ENCODE measurements around the gene CHURC1.

DNA sequence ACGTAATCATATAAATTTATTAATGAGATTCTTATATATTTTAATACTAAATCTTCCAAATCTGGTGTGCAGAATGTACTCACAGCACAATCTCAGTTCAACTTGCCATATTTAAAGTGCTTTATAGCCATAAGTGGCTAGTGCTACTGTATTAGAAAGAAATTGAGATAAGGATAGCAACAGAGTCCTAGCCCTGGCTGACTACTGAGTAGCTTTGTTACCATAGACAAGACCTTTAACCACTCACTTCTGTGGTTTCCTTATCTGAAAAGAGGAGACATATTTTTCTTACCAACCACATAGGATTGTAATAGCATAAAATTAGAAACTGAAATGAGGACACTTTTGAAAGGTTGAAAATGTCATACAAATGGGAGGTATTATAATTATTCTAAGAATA lies 2.0 kb upstream of the CHURC1 start:
- TF ChIP-seq, protein P1, sequence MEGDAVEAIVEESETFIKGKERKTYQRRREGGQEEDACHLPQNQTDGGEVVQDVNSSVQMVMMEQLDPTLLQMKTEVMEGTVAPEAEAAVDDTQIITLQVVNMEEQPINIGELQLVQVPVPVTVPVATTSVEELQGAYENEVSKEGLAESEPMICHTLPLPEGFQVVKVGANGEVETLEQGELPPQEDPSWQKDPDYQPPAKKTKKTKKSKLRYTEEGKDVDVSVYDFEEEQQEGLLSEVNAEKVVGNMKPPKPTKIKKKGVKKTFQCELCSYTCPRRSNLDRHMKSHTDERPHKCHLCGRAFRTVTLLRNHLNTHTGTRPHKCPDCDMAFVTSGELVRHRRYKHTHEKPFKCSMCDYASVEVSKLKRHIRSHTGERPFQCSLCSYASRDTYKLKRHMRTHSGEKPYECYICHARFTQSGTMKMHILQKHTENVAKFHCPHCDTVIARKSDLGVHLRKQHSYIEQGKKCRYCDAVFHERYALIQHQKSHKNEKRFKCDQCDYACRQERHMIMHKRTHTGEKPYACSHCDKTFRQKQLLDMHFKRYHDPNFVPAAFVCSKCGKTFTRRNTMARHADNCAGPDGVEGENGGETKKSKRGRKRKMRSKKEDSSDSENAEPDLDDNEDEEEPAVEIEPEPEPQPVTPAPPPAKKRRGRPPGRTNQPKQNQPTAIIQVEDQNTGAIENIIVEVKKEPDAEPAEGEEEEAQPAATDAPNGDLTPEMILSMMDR (IDR thresholded peaks at IDR 0.05), result no peak
- TF ChIP-seq POLR2A (IDR thresholded peaks at IDR 0.05), result no peak
